Activated CD4-positive, alpha-beta T cell treated with anti-CD3 and anti-CD28 coated beads, Interleukin-2, amount 50 U/mL, for 1 hour (primary cell): ENCODE data around the gene L3MBTL4.

Experiments used
- DNase-seq: peaks from one replicate; pipeline ENCODE4 v3.0.0-alpha.2; 2020

Gene L3MBTL4

DNA sequence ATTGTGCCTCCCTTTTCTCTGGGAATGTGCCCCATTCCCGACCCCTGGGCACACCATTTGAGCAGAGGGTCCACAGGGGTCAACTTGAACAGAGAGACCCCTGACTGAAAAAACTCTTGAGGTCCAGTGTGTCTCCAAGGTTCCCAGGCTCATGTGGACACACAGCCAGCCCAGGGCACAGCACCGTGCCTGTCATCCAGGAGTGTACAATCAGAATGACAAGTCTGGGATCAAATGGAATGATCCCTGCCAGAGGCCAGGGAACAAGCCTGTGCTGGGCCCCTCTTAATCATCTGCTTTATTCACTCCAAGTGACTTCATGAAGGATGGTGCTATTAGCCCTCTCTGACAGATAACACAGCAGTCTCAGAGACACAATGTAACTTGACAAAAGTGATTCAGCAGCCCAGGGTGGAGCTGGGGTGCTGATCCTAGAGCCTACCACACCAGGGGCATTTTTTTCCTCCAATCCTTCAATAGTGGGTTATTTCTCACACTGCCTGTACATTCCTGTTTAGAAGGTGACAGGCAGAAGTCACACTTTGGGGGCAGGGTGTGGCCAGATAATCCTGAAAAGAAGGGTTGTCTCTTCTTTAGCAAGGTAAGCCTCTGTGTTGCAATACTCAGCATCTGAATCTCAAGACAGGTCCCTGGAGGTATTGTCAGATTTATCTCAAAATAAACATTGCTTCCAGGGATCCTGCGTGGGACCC is 435.4 kb downstream of the L3MBTL4 start:
- no peak for DNase-seq

DNA sequence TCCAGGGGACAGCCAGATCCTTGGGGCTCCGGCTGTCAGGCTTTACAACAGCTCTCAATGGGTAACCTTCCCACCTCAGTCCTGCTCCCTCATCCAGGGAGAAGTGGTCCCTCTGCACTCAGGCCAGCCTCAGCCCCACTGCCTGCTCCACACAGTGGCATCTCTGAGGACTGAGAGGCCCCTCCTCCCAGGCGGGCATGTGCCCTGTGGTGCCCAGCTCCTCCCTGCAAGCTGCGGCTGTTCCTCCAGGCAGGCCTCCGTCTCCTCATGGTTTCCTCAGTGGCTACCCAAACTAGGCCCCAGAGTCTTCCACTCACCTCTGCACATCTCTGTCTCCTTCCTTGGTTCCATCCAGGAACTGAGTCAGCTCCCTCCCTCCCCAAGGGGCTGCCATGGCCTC is 437.7 kb downstream of the L3MBTL4 start:
- no peak for DNase-seq

DNA sequence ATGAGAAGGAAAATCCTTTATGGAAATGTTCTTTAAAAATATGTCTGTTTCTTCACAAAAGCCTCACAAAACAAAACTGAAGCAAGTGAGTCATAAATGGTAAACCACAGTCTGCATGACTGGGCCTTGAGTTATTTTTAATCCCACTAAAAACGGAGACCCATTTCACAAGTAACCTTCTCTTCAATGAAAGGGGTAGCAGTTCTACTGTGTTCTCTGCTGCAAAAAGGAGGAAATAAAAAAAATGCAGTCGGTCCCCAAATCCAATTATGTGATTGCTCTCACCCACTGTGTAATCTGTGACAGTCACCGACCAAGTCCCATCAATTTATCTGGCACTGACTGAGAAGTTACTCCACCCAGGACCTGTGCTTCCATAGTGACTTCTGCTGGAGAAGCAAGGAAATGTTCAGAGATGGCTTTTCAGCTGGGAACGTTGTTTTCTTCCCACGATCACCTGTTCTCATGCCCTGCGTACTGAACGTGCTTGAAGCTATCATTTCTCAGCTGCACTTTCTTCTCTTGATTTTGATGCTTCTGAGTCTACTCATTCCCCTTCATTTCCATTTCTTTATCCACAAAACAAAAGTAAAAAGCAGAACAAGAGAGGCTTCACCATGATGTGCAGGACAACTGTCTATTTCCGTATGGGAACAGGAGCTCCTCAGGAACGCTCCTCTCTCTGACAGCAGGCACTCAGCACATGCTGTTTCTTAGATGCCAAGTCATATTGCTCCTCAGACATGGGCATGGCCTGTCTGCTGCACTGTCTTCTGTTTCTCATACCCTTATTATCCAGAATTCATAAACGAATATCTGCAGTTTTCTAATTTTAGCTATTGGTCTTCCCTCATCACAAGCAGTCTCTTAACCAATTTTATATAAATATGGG is 439.4 kb downstream of the L3MBTL4 start:
- DNase-seq: no peak

DNA sequence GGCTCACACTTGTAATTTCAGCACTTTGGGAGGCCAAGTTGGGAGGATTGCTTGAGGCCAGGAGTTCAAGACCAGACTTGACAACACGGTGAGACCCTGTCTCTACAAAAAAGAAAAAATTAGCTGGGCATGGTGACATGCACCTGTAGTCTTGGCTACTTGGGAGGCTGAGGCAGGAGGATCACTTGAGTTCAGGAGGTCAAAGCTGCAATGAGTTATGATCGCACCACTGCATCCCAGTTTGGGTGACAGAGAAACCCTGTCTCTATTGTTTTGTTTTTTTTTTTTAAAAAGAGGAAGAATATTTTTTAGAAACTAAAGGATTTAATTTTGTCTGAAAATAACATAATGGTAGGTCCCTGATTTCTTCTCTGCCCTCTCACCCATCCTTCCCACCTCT is 440.0 kb downstream of the L3MBTL4 start:
- no peak for DNase-seq

DNA sequence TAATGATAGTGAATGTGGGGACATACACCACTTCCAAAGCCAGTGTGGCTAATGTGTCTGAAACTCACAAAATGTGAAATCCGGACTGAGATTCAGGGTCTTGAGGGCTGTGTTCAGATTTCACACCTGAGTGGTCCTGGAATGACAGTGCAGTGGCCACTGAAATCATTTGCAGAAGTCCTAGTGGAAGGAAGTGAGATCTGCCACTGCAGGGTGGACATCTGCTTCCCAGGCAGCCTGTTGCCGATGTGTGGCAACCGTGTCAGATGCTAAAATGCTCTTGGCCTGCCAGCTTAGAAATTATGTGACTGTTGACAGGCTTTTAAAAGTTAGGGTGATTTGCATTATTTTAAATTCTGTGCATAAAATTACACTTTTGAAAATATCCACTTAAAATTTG is 441.6 kb downstream of the L3MBTL4 start:
- no peak for DNase-seq

DNA sequence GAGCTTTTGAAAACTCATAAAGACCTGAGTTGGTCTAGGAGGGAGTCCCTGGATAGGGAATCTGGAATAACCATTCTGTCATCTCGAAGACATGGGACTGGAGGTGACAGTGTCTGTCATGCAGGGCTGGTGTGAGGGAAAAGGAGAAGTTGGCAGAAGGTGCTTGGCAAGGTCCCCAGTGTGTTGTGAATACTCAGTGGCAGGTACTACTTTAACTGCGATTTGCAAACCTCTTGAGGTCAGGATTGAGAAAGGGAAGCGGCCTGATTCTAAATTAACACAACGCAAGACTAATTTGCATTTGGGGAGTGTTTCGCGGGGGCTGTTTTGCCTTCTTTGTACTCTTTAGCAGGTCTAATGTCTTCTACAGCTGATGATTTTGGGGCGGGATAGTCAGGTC is 442.4 kb downstream of the L3MBTL4 start:
- DNase-seq: no peak

DNA sequence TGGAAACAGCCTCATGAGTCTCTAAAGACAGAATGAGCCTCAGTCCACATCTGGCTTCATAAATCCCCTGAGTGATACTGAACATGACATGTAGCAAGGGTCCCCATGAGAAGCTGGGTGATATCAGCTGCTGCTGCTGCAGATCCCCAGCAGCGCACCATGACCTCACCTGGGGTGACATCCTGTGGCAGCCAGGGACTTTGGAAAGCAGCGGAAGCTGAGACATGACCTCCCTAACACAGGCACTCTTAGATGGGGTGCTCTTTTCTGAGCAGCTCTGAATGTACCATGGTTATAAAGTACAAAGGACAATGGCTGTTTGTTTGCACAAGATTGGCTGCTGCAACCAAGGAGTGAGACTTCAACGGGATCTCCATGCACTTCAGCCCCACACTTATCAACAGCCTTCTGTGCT is 444.7 kb downstream of the L3MBTL4 start:
- no peak for DNase-seq

DNA sequence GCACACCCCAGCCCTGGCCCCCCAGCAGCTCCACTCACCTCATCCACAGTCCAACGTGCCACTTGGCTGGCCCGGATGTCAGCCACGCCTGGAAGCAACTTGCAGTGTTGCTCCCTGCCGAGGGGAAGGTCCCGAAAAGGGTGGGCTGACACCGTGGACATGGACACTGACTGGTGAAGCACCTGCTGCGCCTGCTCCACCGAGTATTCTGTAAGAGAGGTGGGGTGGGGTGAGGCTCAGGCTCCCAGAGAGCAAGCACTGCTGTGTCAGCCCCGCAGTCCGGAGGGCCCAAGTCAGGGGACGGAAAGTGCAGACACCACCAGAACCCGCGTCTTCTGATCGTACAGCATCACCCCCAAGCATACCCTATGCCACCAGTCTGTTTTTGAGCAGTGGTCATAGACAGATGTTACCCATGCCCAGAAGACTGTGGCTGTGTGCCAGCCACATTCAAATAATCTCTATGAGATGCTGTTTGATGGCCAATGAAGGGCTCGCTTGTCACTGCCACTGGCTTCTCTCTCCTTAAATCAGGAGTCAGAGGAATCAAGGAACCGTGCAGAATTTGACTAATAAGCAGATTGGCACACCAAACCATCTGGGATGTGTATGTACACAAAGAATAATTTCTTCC is 445.2 kb downstream of the L3MBTL4 start:
- DNase-seq: no peak

DNA sequence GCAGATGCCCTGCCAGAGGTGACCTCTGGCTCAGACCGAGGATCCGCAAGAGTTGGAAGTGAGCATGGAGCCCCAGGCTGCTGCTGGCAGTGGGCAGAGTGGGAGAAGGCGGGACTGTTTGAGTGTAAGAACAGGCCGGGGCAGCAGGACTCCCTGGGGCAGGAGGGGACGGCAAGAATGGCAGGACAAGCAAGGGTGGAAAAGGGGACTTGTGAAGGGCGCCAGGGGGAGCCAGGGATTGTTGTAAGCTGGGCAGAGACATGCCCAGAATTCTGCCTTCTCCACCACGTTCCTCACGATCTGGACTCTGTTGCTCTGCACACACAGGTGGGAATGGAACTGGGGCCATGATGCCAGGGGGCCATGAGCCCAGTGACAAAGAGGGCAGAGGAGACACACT is 447.0 kb downstream of the L3MBTL4 start:
- no peak for DNase-seq

DNA sequence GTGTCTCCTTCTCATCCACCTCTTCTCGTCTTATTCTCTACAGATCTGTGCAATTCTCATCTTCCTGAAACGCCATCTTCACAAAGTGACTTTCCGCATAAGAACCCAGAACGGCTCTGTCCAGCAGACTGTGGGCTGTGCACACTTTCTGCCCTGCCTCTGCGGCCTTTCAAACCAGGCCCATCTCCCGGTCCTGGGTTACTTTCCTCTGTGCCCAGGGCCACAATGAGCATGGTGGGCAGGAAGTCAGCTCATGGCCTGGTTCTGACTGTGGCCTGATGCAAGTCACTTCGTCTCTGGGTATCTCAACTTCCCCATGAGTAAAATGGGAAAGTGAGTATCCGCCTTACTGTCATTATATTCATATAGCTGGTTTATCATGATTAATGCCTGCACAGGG is 447.7 kb downstream of the L3MBTL4 start:
- DNase-seq: no peak

DNA sequence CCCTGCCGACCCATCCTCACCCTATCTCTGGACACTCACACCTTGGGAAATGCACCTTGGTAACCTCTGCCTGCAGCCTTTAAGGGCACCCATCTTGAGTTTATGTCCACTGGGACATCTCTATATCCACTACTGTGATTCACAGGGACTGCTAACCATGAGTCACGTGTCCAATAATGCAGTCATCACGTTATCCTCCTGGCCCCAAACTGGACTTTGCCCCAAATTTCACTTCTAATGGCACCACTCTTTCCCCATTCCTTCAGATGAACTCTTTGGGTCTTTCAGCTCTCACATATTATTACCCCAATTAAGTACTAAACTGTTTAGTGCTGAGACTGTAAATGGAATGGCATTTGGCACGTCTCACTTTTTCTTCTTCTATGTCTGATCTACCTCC is 448.2 kb downstream of the L3MBTL4 start:
- no peak for DNase-seq

DNA sequence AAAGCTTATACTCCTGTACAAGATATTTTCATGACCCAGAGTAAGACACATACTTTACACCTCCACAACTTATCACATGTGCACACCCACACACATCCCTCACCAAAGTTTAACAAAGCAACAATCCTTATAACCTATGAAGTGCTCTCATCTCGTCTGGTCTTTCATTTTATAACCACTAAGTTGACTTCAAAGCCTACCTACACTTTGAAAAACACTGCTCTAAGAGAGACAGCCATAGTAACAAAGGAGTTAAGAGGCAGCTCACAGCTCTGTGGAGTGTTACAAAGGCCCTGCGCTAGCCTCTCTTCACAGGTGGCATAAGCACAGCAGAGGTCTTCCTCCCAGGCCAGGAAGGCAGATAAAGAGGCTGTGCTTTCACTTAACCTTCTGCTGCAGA is 449.7 kb downstream of the L3MBTL4 start:
- DNase-seq: no peak

DNA sequence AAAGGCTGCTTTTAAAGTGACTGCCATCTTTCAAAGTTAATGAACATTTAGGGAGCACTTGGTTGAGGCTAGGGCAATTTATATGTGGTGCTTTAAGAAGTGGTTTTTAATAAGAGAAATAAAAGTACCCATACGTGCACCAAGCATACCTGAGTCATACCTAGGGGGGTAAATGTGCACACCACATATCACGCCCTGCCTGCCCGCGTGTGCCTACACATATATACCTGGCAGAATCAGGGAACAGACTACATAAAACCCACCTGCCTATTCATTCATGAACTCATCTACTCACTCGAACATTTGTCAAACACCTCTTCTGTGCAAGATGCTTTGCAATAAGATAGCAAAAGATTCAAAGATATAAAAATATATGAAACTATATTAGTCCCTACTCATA is 450.1 kb downstream of the L3MBTL4 start:
- no peak for DNase-seq

DNA sequence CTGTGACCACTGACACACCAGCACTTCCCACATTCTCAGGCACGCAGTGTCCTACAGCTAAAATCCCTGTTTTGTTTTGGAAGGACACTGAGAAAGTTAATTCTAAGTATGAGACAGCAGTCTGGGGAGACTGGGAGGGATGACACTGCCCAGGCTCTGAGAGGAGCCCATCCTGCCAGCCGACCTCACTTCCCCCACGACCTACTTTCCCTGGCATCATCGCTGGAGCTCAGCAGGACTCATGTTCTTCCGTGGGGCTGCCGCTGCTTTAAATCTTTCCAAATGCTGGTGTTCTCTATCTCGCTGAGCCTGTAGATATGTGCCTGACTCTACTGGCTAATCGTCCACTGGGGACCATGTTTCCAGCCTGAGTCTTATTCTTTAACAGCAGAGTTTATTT is 450.6 kb downstream of the L3MBTL4 start:
- no peak for DNase-seq

DNA sequence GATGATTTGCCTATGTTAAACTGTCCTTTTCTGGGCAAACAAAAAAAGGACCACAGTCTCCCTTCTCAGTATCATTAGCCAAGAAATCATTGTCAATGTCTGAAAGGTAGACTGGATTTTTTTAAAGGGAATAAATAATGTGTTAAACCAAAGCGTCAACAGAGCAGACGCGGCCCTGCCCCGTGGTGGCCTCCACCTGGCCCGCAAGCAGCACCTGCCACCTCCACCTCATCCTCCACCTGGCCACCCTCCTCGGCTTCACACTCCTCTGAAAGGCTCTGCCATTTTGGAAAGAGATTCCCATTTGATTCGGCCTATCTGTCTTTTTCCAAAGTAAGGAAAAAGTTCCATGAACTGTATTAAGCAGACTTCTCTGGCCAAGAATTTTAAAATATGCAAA is 451.4 kb downstream of the L3MBTL4 start:
- DNase-seq: no peak

DNA sequence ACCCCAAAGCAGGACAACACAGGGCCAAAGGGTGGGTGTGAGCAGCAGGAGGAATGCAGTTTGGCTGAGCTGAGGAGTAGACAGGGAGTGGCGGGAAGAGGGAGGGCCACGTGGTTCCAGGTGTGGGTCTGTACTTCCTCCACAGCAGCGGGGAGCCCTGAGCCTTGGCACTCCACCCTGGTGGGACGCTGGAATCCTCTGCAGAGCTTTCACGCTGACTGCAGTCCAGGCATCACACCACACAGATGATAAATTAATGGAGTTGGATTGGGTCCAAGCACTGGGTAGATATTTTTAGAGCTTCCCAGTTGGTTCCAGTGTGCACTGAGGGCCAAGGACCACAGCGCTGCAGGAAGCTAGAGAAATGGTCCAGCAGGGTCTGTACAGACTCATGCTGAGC is 452.3 kb downstream of the L3MBTL4 start:
- no peak for DNase-seq

DNA sequence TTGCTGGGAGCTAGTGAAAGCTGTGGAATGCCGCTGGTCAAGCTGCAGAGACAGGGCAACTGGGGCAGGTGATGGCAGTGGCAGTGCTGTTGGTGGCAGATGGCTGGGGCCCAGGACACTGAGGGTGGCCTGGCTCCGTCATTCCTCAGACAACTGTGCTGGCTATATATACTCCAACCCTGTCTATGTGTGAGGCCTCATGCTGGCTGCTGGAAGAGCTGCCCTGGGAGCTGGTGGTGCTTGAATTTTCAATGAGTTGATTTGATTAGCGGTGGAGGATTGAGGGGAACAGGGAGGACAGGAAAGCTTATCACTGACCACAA is 452.9 kb downstream of the L3MBTL4 start:
- DNase-seq: no peak

DNA sequence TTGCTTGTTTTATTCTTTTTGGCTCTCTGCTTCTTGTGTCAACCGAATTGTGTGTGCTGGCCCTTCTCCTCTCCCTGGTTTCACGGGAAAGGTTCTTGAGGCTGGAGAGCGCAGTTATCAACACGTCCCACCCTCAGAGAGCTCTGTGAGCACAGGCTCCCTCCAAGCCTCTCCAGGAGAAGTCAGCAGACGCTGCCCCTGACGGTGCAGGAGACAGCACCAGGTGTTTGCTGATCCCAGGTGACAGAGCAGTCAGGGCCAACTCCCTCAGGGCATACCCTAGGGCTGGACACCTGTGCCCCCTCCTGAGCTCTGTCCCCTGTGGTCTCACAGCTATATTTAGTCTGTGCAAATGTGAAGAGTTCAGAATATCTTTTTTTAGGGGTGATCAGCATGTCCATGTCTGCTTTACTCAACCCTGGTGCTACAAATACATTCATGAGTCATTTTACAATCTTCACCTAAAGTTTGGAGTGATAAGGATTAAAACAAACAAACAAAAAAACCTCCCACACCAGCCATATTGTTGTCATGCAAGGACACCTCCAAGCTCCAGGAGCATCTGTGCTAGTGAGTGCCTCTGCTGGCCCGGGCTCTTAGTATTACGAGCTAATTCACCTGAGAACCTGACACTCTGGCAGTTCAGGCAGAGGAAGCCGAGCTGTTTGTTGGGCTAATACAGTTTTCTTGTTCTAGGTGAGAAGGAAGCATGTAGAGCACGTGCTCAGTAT is 453.4 kb downstream of the L3MBTL4 start:
- DNase-seq: no peak

DNA sequence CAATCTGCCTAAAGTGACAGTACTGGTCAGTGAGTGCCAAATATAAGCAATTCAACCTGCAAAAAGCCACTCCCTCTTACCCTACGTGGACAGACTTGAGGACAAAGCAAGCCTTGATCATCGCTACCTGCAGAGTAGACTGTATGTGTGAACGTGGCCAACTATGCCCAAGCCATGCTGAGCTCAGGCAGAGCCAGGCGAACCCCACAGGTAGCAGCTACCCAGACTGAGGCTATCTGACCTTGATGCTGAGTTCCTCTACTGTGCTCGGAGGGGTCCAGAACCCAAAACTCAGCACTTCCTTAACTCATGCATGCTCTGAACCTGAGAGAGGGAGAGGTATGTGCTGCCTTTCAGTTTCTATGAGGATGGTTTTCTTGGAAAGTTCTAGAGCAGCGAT is 455.9 kb downstream of the L3MBTL4 start:
- no peak for DNase-seq

DNA sequence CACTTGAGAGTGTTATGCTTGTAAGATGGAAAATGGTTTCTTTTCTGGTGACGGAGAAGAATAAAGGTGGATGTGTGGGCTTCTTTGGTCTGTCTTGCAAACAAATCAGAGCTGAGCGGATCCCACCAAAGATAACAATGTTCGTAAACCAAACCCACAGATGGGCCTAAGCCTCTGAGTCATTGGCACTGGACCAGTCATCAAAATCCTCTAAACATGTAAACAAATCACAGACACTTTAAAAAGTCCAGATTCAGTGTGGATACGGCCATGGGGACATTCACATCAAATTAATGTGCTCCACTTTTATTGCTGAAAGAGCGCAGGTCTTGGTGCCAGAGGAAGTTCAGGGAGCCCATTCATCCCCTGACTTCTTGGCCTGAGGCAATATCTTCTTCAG is 458.9 kb downstream of the L3MBTL4 start:
- DNase-seq: no peak

DNA sequence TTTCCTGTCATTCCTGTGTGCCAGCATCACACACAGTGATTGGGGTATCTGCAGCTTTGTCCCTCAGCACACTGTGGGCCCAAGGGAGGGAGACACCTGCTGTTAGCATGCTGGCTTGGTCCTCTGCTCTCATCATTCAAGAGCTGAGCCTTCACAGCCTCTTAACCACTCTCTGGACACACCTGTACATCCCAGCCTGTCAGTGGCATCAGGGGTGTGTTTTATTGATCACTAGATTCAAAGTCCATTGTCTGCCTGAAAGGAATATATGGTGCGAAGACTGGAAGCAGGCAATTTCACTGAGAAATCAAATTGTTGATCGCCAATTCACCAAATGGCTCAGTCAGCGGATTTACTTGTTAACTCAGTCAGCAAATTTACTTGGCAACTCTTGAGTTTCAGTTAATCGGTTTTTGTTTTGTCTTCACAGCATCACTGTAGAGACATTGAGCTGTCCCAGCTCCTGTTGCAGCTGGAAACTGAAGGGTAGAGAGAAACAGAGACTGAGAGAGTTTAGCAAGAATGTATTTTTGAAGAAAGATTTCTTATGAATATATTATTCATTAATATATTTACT is 463.1 kb downstream of the L3MBTL4 start:
- no peak for DNase-seq

DNA sequence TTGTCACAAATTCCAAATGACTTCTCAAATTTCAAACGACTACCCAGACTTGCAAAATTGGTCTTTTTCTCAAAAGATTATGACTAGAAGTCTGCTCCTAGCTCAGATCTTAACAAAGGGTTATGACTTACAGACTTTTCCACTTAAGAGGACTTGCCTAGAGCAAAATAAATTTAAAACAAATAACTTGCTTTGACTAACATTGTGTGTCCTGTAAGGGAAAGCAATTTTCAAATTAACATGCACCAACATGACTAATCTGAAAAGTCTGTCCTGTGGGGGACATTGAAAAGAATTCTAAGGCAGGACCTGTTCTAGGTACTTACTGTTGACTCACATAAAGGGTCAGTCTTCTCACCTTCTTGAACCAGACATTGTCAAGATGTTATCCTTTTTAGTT is 465.9 kb downstream of the L3MBTL4 start:
- DNase-seq: no peak

DNA sequence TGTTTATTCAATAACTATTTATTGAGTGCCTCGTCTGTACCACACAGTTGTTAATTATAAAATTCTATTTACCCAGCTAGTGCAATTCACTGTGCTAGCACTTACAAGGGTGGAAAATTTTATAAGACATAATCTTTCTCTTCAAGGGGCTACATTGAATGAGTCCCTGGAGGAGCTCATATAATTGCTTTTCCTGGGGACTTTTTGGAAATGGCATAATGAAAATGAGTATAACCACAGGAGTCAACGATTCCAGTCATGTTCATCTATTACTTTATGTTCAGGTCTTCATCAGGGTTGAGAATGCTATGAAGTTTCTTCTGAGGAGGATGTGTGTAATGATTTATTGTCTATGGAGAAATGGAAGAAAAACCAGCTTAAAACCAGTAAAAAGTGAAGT is 466.5 kb downstream of the L3MBTL4 start:
- DNase-seq: no peak
